Kasumi-1 (cell line): ENCODE measurements around the gene HERPUD1.
"Not testable (repeated sequence)": the region's sequence is repeated elsewhere in the genome, so short reads cannot be mapped to it uniquely, and the experiment has no call there.

Experiments used
- DNase-seq, 2 experiments: peaks; one replicate each; lab custom pipeline; 2025; lab: John Stamatoyannopoulos, UW

HERPUD1 gene

DNA sequence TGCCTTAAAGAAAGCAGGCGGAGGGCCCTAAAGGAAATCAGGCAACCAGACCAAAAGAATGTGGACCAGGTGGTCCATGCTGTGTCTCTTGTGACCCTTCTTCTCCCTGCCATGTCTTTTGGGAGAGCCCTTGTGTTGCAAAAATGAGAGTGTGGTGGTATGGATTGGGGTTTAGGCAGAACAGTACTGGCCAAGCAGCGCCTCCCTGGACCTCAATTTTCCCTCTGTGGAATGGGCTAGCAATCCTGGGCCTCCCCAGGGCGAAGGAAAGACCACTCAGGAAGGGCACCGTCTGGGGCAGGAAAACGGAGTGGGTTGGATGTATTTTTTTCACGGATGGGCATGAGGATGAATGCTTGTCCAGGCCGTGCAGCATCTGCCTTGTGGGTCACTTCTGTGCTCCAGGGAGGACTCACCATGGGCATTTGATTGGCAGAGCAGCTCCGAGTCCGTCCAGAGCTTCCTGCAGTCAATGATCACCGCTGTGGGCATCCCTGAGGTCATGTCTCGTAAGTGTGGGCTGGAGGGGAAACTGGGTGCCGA is 49.9 kb downstream of the HERPUD1 start:
- DNase-seq = no peak

DNA sequence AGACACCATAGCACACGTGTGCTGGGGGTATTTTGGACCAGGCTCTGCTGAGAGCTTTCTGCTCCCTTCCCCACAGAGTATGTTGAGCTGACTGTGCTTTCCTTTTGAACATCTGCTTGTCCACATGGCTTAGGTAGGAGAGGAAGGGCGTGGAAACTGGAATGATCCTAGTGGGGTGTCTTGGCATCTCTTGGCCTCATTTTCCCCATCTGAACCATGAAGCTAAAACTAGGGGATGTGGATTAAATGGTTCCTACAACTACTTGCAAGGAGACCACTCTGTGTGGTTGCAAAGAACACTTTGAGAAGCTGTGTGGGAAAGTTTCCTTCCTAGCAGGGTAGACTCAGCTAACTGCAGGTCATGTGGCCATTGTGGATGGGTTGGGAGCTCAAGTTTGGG is 50.8 kb downstream of the HERPUD1 start:
- no peak for DNase-seq

GRCh38 chr16:56983211-56983751 is 51.3 kb downstream of the HERPUD1 start:
- DNase-seq = no peak

GRCh38 chr16:56984639-56985038 is 52.7 kb downstream of the HERPUD1 start:
- no peak for DNase-seq

- DNase-seq = no peak
Observed at GRCh38 chr16:56985288-56985961, 53.5 kb downstream of the HERPUD1 start.

DNA sequence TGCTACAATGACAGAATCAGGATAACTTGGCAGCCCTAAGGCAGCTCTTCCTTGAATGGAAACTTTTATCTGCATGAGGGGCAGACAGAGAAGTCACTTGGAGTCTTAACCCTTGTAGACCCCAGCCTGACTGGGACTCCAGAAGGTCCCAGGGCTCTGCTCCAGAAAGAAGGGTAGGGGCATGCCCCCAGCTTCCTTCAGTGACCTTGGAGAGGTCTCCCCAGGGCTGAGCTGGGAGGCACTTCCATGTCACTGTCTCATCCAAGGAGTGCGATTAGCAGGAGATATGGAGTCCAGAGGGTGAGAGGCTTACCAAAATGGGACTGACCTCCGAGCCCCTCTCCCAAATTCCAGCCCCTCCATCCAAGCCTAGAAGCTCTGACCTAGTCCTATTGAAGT is 54.0 kb downstream of the HERPUD1 start:
- DNase-seq = no peak

GRCh38 chr16:56986361-56986760 is 54.4 kb downstream of the HERPUD1 start:
- no peak for DNase-seq

DNA sequence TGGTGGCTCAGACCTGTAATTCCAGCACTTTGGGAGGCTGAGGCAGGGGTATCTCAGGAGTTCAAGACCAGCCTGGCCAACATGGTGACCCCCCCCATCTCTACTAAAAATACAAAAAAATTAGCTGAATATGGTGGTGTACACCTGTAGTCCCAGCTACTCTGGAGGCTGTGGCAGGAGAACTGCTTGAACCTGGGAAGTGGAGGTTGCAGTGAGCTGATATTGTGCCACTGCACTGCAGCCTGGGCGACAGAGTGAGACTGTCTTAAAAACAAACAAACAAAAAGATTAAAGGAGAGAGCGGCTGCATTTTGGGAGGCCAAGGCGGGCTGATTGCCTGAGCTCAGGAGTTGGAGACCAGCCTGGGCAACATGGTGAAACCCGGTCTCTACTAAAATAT is 55.0 kb downstream of the HERPUD1 start:
- not testable (repeated sequence) for DNase-seq

DNA sequence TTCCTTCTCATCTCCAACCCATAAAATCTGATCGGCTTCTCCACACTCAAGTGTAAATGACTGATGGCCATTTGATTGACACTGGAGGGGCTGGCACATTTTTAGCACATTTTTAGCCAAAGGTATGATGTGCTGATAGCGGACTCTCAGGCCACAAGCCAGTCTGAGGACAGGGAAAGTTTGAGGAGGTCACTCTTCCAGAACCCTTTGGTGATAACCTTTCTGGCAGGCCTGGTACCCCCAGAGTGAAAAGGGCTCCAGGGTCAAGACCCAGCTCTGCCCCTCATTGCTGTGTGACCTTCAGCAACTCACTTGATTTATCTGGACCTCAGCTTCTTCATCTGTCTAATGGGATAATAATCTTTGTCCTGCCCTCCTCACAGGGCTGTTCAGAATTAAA is 55.8 kb downstream of the HERPUD1 start:
- DNase-seq = no peak

DNA sequence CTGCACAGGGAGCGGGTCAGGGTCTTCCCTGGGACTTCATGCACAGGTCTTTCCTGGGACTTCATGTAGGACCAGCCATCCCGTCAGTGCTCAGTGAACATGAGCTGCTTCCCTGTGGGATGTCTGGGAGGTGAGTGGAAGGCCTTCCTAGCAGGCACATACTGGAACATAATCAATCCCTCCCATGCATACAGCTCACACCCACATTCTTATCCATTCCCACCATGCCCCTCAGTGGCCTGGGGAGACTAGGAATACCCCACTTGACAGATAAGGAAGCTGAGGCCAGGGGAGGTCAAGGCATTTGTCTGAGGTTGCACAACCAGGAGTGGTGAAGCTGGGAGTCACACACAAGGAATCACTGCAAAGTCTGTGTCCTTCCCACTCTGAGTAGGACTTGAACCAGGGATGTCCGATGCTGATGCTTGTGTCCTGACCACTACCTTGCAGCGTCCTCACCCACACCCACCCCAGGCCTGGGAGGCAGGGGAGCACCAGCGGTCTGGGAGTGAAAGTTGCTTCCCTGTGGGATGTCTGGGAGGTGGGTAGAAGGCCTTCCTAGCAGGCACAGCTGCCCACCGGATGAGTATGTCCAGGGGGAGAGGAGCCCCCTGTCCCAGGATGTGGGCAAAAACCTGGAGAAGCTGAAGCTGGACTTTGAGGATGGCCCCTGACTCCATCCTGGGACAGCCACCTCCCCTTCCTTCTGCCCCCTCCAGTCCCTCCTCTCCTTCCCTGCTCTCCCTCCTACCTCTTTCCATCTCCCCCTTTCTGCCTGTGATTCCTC is 56.4 kb downstream of the HERPUD1 start:
- no peak for DNase-seq

DNA sequence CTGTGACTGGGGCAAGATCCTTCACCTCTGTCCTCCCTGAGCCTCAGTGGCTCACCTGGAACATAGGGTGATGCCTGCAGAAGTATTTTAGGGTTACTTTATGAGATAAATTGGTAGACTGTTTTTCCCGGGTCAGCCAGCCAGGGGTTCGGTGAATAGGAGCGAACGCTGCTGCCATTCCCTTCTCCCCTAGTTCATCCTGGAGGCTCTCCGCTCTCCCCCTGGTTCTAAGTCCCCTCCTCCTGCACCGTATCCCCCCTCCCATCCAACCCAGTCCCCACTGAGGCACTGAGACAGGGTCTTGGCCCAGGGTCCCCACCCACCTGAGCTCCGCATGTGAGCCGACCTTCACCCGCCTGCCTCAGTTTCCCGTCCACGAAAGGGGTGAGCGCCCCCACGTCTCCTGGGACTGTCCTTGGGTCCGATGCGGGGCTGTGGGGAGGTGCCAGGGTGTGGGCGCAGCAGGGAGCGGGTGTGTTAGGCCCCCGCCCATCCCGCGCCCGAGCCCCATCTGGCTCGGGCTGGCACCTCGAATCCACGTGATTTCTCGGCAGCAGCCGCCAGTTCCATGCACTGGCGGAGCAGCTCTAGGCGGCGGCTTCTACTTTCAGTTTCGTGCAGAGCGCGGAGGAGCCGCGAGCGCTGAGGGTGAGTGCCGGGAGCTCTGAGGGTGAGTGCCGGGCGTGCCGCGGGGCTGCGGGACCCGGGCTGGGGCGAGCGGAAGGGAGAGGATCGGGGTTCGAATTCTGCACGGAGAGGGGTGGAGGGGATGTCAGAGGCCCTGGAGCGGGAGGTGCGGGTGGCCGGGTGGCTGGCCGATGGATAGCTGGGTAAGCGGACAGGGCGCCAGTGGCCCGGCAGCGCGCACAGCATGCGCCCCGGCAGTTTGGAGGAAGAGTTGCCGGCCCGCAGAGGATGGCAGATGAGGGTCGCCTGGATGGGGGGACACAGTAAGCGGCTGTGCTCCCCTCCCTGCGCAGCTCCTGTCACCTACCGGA is 57.3 kb downstream of the HERPUD1 start, which contains the start of gene NLRC5:
Gene NLRC5 (plus strand): TSS at position 610 of the 998 bp plus-strand sequence. CDS start 31,156 bp downstream, outside the sequence.
- peak; percentile 67 to 68 for DNase-seq

DNA sequence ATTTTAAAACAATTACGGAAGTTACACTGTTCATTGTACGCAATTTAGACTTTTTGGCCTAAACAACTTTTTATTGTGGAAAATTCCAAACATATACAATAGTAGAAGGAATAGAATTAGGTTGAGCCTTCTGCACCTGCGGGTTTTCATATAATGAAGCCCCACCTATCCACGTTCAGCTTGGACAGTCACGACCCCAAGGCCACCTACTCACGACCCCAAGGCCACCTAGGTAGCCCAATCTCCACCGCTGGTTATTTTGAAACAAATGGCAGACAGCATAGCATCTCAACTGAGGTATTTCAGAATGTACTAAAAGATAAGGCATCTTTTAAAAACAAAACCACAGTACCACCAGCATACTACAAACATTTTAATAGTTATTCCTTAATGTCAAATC is 58.0 kb downstream of the HERPUD1 start:
- no peak for DNase-seq

DNA sequence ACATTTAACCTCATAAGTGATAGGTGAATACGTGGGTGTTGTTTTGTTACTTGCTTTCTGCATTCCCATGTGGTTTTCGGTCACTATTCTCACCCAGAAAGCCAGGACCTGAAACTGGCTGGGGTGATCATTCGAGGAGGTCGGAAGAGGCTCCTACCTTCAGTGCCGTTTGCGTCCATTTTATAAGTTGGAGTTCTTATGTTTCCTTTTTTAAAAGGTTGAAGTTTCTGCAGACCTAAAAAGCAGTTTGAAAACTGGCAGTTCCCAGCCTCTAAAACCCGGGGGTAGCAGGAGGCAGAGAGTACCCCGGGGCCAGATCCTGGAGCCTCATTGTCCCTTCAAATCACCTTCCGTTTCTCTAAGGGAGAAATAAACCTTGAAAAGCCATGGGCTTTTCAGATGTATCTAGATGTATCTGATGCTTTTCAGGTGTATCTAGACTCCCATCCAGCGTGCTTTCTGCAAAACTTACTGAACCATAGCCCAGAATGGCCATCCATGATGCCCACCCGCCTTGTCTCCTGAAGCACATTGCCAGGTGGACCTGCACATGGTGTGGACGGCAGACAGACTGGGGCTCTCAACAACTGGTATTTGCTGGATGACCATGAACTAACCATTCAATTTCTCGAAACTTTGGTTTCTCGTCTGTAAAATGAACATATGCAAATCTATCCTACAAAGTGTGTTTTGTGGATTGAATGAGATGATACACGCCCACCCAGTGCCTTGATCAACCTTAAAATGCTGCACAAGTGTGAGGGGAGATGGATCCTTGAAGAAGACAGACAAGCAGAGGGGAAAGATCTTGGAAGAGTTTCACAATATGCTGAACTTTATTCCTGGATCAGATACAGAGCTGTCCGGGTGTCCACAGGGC is 58.7 kb downstream of the HERPUD1 start:
- DNase-seq = no peak

GRCh38 chr16:56992431-56992830 is 60.5 kb downstream of the HERPUD1 start:
- DNase-seq = not testable (repeated sequence)

- DNase-seq = no peak
Observed at GRCh38 chr16:56993204-56993603, 61.3 kb downstream of the HERPUD1 start.

DNA sequence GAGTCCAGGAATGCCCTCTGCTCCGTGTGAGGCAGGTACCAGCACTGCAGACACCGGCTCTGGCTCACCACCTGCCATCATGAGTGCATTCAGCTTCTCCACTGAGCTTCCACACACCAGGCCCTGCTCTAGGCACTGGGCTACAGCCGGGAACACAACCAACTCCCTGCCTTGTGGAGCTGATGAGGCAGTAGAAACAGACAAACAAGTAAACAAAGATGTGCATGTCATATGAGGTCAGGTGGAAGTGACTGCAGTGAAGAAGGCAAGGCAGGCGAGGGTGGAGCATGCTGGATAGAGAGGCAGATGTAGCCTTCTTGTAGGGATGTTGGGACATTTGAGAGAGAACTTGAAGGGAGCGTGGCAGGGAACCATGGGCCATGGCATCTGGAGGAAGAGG is 62.4 kb downstream of the HERPUD1 start:
- no peak for DNase-seq
